Panc1 (cell line): Measurements from ENCODE around the gene MMP24OS. TPM values are rescaled to one million over a fixed set of nuclear protein-coding genes. Genes with fewer than 3 reads are reported as not detected.

Experiments used
- ATAC-seq: fragments of 200-7000 bp; cut with Tn5 transposase; 2 replicates; pipeline ENCODE4 v1.9.1; 2020; ENCODE audit warnings: mild to moderate bottlenecking, moderate library complexity
- BruUV-seq: library from RNA; stranded (reverse); fragments of 400-500 nt; replicated peaks from 2 replicates; lab custom pipeline; 2021; lab: Mats Ljungman, UMichigan
- CTCF ChIA-PET: fragments of 300-600 bp; sonication (Branson Sonifier 250); formaldehyde crosslinking; loops from one replicate; lab custom pipeline; 2022; ENCODE audit warnings: antibody characterized with exemption; lab: Charles Lee
- POLR2A ChIA-PET: fragments of 300-600 bp; sonication (Branson Sonifier 250); formaldehyde crosslinking; loops from one replicate; lab custom pipeline; 2022; ENCODE audit warnings: antibody characterized with exemption; lab: Charles Lee
- DNase-seq: peaks from one replicate; pipeline ENCODE4 v3.0.0-alpha.2; 2010; ENCODE audit warnings: low read depth, low spot score
- H3K27ac ChIP-seq: 2 replicates; pipeline ENCODE4 v1.5.1; 2011; ENCODE audit warnings: mild to moderate bottlenecking, low read length, inconsistent platforms
- H3K27me3 ChIP-seq: fragments of 200-500 bp; sonication (Bioruptor generic); 2 replicates; pipeline ENCODE4 v1.6.0; 2014; ENCODE audit warnings: low read length, inconsistent platforms; ENCODE audit not compliant: control insufficient read depth, insufficient read depth
- H3K36me3 ChIP-seq: fragments of 200-500 bp; sonication (Bioruptor generic); 2 replicates; pipeline ENCODE4 v1.5.1; 2014; ENCODE audit warnings: inconsistent platforms, mild to moderate bottlenecking, low read length, moderate library complexity; ENCODE audit not compliant: control insufficient read depth, insufficient read depth
- H3K4me1 ChIP-seq: 2 replicates; pipeline ENCODE4 v1.5.1; 2011; ENCODE audit warnings: inconsistent platforms, mild to moderate bottlenecking, low read length, moderate library complexity; ENCODE audit not compliant: control insufficient read depth, insufficient read depth
- H3K4me3 ChIP-seq, 2 experiments: 2 replicates each; pipeline ENCODE4 v1.5.1; 2011 to 2012; ENCODE audit warnings: low read depth in 2 of 2, low read length in 2 of 2, mild to moderate bottlenecking in 2 of 2, inconsistent platforms in 1 of 2, moderate library complexity in 1 of 2
- H3K9me3 ChIP-seq: fragments of 200-500 bp; sonication (Bioruptor generic); 2 replicates; pipeline ENCODE4 v1.5.1; 2014; ENCODE audit warnings: low read depth, mild to moderate bottlenecking, inconsistent platforms, low read length, moderate library complexity; ENCODE audit not compliant: control insufficient read depth, insufficient read depth
- POLR2AphosphoS5 ChIP-seq: IDR thresholded peaks from 2 replicates; pipeline ENCODE4 v1.6.1; 2012; ENCODE audit warnings: mild to moderate bottlenecking, low read depth, low read length, moderate library complexity
- SIN3A ChIP-seq: IDR thresholded peaks from 2 replicates; pipeline ENCODE4 v1.6.1; 2012; ENCODE audit warnings: low read depth, mild to moderate bottlenecking, low read length, moderate library complexity, borderline replicate concordance; ENCODE audit not compliant: insufficient read depth
- TCF7L2 ChIP-seq: IDR thresholded peaks from 2 replicates; pipeline ENCODE4 v1.6.1; 2011; ENCODE audit warnings: mild to moderate bottlenecking, low read depth, low read length, inconsistent platforms
- in situ Hi-C: cut with HindIII; loops from 2 replicates; pipeline ENCODE4 v1.10.0; 2016; ENCODE audit warnings: low sequenced_read_pairs, low pct_unique_long_range_greater_than_20kb
- intact Hi-C: fragments of 100-400 bp; cut with micrococcal nuclease; formaldehyde crosslinking; loops from one replicate; pipeline ENCODE4 v1.10.0; 2022; ENCODE audit not compliant: unreplicated experiment
- total RNA-seq: library from RNA; stranded (reverse); gene quantifications from one replicate; pipeline ENCODE4 v1.2.1, GENCODE V29; 2021; ENCODE audit not compliant: unreplicated experiment
- TF ChIP-seq, protein P1 (sequence below): fragments of 450-650 bp; IDR thresholded peaks from 2 replicates; pipeline ENCODE4 v1.5.1; 2017; ENCODE audit warnings: mild to moderate bottlenecking
- TF ChIP-seq, protein P2 (sequence below), 2 experiments: IDR thresholded peaks; 2 replicates each; pipeline ENCODE4 v1.6.1; 2011 to 2012; ENCODE audit warnings: low read depth in 2 of 2, control low read depth in 1 of 2, low read length in 1 of 2, mild to moderate bottlenecking in 1 of 2, moderate library complexity in 1 of 2; ENCODE audit not compliant: insufficient read depth in 1 of 2

Gene MMP24OS
- total RNA-seq, 1 experiment from 2014 or later, result 83.8 TPM

- peak within 1 kb of the TSS; percentile 91 to 94 for H3K4me3 ChIP-seq
- peaks cover 21% of the 10 kb centered on the region for H3K4me1 ChIP-seq
- peak; percentile 91 for ATAC-seq
- BruUV-seq, result no TSS peak
- DNase-seq, result no peak
- H3K36me3 ChIP-seq, result peaks cover 9% of the 10 kb centered on the region
- ChIA-PET POLR2A (interaction anchor here (0.6 to 0.9 kb wide), 12 partner anchors 14 to 1727 kb away, joined by 3 to 9 read pairs (median 5); no protein-coding TSS in a partner anchor), CTCF (interaction anchor here (0.6 to 0.8 kb wide), 3 partner anchors 60 to 163 kb away, joined by 3 to 5 read pairs (median 3); no protein-coding TSS in a partner anchor)
- TF ChIP-seq POLR2AphosphoS5, result peak; percentile 93
- peak; percentile 49; the same call in 1 of the 2 replicates for TF ChIP-seq SIN3A
- TF ChIP-seq, protein P1, sequence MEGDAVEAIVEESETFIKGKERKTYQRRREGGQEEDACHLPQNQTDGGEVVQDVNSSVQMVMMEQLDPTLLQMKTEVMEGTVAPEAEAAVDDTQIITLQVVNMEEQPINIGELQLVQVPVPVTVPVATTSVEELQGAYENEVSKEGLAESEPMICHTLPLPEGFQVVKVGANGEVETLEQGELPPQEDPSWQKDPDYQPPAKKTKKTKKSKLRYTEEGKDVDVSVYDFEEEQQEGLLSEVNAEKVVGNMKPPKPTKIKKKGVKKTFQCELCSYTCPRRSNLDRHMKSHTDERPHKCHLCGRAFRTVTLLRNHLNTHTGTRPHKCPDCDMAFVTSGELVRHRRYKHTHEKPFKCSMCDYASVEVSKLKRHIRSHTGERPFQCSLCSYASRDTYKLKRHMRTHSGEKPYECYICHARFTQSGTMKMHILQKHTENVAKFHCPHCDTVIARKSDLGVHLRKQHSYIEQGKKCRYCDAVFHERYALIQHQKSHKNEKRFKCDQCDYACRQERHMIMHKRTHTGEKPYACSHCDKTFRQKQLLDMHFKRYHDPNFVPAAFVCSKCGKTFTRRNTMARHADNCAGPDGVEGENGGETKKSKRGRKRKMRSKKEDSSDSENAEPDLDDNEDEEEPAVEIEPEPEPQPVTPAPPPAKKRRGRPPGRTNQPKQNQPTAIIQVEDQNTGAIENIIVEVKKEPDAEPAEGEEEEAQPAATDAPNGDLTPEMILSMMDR, result no peak
- TF ChIP-seq, protein P2, sequence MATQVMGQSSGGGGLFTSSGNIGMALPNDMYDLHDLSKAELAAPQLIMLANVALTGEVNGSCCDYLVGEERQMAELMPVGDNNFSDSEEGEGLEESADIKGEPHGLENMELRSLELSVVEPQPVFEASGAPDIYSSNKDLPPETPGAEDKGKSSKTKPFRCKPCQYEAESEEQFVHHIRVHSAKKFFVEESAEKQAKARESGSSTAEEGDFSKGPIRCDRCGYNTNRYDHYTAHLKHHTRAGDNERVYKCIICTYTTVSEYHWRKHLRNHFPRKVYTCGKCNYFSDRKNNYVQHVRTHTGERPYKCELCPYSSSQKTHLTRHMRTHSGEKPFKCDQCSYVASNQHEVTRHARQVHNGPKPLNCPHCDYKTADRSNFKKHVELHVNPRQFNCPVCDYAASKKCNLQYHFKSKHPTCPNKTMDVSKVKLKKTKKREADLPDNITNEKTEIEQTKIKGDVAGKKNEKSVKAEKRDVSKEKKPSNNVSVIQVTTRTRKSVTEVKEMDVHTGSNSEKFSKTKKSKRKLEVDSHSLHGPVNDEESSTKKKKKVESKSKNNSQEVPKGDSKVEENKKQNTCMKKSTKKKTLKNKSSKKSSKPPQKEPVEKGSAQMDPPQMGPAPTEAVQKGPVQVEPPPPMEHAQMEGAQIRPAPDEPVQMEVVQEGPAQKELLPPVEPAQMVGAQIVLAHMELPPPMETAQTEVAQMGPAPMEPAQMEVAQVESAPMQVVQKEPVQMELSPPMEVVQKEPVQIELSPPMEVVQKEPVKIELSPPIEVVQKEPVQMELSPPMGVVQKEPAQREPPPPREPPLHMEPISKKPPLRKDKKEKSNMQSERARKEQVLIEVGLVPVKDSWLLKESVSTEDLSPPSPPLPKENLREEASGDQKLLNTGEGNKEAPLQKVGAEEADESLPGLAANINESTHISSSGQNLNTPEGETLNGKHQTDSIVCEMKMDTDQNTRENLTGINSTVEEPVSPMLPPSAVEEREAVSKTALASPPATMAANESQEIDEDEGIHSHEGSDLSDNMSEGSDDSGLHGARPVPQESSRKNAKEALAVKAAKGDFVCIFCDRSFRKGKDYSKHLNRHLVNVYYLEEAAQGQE (IDR thresholded peaks at IDR 0.05; ENCODE audit: insufficient read depth in 1 of 2, low read depth in 2 of 2, low read length in 1 of 2), result no peak; a peak in 1 of 4 replicates
- peak; percentile 73; the same call in 1 of the 2 replicates for TF ChIP-seq TCF7L2
- no peaks in the 10 kb centered on the region for H3K27me3 ChIP-seq
- peak within 1 kb of the TSS; percentile 98 for H3K27ac ChIP-seq
- no peaks in the 10 kb centered on the region for H3K9me3 ChIP-seq
- in situ Hi-C loops (no loop called here), intact Hi-C loops (no loop called here)
These were observed 6.5 kb upstream of the MMP24OS start, which contains the start of gene EIF6 for GRCh38 chr20:35284267-35284991. Gene EIF6, minus strand, starts transcription at chr20:35284772. Its CDS starts 285 bp downstream, at chr20:35284487.

GRCh38 chr20:35283441-35284266 is 5.7 kb upstream of the MMP24OS start:
- ATAC-seq (no peak), DNase-seq (no peak)
- POLR2A ChIA-PET, result interaction anchor here (0.6 to 0.9 kb wide), 4 partner anchors 15 to 1728 kb away, joined by 3 to 4 read pairs (median 3); no protein-coding TSS in a partner anchor
- BruUV-seq, result TSS peak; percentile 86
- CTCF ChIA-PET, result interaction anchor here (0.7 kb wide), 1 partner anchor 162 kb away, joined by 3 read pairs; no protein-coding TSS in a partner anchor
- intact Hi-C loops, result no loop called here
- Histone ChIP-seq H3K27me3 (no peaks in the 10 kb centered on the region), H3K27ac (peak overlapping the region; percentile 98), H3K36me3 (peaks cover 12% of the 10 kb centered on the region), H3K4me1 (peaks cover 28% of the 10 kb centered on the region), H3K9me3 (no peaks in the 10 kb centered on the region), H3K4me3 (peak overlapping the region; percentile 91 to 94)
- TF ChIP-seq, protein P2 (IDR thresholded peaks at IDR 0.05; ENCODE audit: insufficient read depth in 1 of 2, low read depth in 2 of 2, low read length in 1 of 2), result no peak
- TF ChIP-seq, protein P1, result no peak
- TF ChIP-seq TCF7L2 (no peak), POLR2AphosphoS5 (no peak), SIN3A (no peak; the same call in 1 of the 2 replicates)
- in situ Hi-C loops, result no loop called here
